Measurements from ENCODE around the gene EIF3F. TPM values are rescaled to one million over a fixed set of nuclear protein-coding genes. Genes with fewer than 3 reads are reported as not detected.

The EIF3F gene
- total RNA-seq, 4 donors from 2014 or later, result 132 to 345 (median 190) TPM

DNA sequence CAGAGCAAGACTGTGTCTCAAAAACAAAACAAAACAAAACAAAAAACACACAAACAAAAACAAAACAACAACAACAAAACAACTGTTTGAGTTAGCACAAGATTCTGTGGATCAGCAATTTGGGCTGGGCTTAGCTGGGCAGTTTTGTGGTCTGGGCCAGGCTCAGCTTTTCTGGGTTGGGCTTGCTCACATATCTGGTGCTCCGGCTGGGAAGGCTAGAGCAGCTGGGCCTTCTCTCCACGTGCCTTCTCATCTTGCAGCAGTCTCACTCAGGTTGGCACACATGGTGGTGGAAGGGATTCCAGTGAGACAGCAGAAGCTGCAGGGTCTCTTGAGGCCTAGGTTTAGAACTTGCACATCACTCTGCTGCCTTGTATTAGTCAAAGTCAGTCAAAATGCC lies 35.7 kb downstream of the EIF3F start:
- H3K27ac ChIP-seq, result no peak overlapping the region
- H3K36me3 ChIP-seq, result no peaks in the 10 kb centered on the region
- no peak for TF ChIP-seq POLR2A (IDR thresholded peaks at IDR 0.05)
- TF ChIP-seq CTCF (IDR thresholded peaks at IDR 0.05), result no peak
- peak in 1 of 3 donors; percentile 18 for DNase-seq
- H3K4me1 ChIP-seq, result peaks cover 0 to 21% (median 6%) of the 10 kb centered on the region in 4 donors
- no peaks in the 10 kb centered on the region for H3K9me3 ChIP-seq
- no peak overlapping the region for H3K4me3 ChIP-seq
- peaks cover 0 to 9% of the 10 kb centered on the region in 2 donors for H3K27me3 ChIP-seq

DNA sequence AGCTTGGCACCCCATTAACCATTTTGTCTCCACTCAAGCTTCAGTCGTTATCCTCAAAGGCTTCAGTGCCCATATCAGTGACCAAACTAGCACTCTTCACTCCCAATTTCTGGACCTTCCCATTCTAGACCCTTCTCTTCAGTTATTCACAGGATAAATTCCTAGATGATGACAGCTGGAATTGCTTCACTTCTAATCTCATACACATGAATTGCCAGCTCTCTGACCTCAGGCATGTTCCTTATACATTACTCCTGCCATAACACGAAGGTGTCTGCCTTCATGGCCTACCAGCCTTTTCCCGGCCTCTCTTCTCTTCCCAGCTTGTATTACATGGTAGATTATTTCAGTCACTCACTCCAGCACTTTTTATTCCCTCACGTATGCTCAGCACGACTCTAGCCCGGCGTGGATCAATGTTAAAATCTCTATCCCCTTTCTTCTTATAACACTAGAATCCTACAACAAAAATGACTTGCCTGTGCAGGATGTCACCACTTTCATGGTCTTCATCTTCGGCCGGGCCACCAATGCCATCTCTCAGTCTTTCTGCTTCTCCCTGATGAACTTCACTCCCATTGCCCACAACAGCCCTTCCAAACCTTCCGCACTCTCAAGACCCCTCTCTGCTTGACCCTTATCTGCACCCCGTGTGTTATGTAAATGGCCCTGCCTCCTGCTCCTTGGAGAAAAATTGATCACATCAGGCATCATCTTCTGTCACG lies 36.9 kb downstream of the EIF3F start:
- no peak overlapping the region for H3K4me3 ChIP-seq
- peak in 1 of 3 donors; percentile 15 for DNase-seq
- no peak overlapping the region for H3K27ac ChIP-seq
- TF ChIP-seq CTCF (IDR thresholded peaks at IDR 0.05) (no peak), POLR2A (IDR thresholded peaks at IDR 0.05) (no peak)
- H3K36me3 ChIP-seq, result no peaks in the 10 kb centered on the region
- H3K9me3 ChIP-seq, result no peaks in the 10 kb centered on the region
- peaks cover 0 to 4% of the 10 kb centered on the region in 2 donors for H3K27me3 ChIP-seq
- H3K4me1 ChIP-seq, result peaks cover 0 to 10% (median 4%) of the 10 kb centered on the region in 4 donors

GRCh38 chr11:8025123-8025522 lies 38.0 kb downstream of the EIF3F start:
- TF ChIP-seq POLR2A (IDR thresholded peaks at IDR 0.05) (no peak), CTCF (IDR thresholded peaks at IDR 0.05) (no peak)
- H3K27ac ChIP-seq, result no peak overlapping the region
- no peaks in the 10 kb centered on the region for H3K9me3 ChIP-seq
- H3K4me3 ChIP-seq, result no peak overlapping the region
- DNase-seq, result peak in 1 of 3 donors; percentile 14
- H3K36me3 ChIP-seq, result no peaks in the 10 kb centered on the region
- no peaks in the 10 kb centered on the region for H3K27me3 ChIP-seq
- H3K4me1 ChIP-seq, result peaks cover 0 to under 1% (median 0%) of the 10 kb centered on the region in 4 donors

DNA sequence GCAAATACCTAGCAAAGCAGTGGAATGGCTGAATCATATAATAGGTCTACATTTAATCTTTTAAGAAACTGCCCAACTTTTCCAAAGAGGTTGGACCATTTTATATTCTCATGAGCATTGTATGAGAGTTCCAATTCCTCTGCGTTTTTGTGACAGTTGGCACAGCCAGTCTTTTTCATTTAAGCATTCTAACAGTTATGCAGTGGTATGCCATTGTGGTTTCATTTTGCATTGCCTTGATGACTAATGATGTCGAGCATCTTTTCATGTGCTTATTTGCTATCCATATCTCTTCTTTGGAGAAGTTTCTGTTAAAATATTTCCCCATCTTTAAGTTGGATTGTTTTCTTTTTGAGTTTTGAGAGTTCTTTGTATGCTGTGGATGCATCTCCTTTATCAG lies 38.7 kb downstream of the EIF3F start:
- H3K4me3 ChIP-seq, result no peak overlapping the region
- DNase-seq, result no peak
- no peaks in the 10 kb centered on the region for H3K27me3 ChIP-seq
- no peaks in the 10 kb centered on the region for H3K36me3 ChIP-seq
- H3K9me3 ChIP-seq, result no peaks in the 10 kb centered on the region
- no peaks in the 10 kb centered on the region for H3K4me1 ChIP-seq
- no peak overlapping the region for H3K27ac ChIP-seq
- TF ChIP-seq CTCF (IDR thresholded peaks at IDR 0.05) (no peak), POLR2A (IDR thresholded peaks at IDR 0.05) (no peak)

DNA sequence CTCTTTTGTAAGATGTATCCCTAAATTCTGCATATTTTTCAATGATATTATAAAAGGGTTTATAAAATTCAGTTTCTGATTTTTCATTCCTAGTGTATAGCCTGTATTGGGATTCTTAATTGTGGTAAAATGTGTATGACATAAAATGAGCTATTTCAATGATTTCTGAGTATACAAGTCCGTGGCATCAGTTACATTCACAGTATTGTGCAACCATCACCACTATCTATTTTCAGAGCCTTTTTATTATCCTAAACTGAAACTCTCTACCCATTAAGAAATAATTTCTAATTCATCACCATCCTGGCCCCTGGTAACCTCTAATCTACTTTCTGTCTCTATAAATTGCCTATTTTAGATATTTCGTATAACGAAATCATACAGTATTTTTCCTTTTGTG lies 39.8 kb downstream of the EIF3F start:
- Histone ChIP-seq H3K4me1 (no peaks in the 10 kb centered on the region), H3K9me3 (no peaks in the 10 kb centered on the region), H3K36me3 (no peaks in the 10 kb centered on the region), H3K27ac (no peak overlapping the region), H3K27me3 (no peaks in the 10 kb centered on the region), H3K4me3 (no peak overlapping the region)
- no peak for TF ChIP-seq CTCF (IDR thresholded peaks at IDR 0.05)
- no peak for TF ChIP-seq POLR2A (IDR thresholded peaks at IDR 0.05)
- DNase-seq, result no peak

Data from Peyer's patch (tissue), 4 donors.